Liver (tissue), 9 donors: ENCODE results near the gene MARCHF3. TPM values are rescaled to one million over a fixed set of nuclear protein-coding genes. Genes with fewer than 3 reads are reported as not detected.

Experiments used
- DNase-seq: peaks from one replicate; pipeline ENCODE4 v3.0.0-alpha.2; 2017; ENCODE audit warnings: low spot score
- H3K27ac ChIP-seq, 2 donors: one replicate each; pipeline ENCODE4 v1.7.0; 2013; ENCODE audit warnings: inconsistent platforms in 2 of 2, low read length in 2 of 2, control low read depth in 1 of 2, low read depth in 1 of 2, mild to moderate bottlenecking in 1 of 2
- H3K27me3 ChIP-seq, 4 donors: one replicate each; pipeline versions ENCODE4 v1.6.1 to v1.7.0; 2013; ENCODE audit warnings: low read length in 3 of 4, inconsistent platforms in 1 of 4, mild to moderate bottlenecking in 1 of 4, moderate library complexity in 1 of 4; ENCODE audit not compliant: control insufficient read depth in 4 of 4, insufficient read depth in 4 of 4
- H3K36me3 ChIP-seq, 4 donors: one replicate each; pipeline versions ENCODE4 v1.6.1 to v1.7.0; 2013; ENCODE audit warnings: low read length in 3 of 4, mild to moderate bottlenecking in 3 of 4, low read depth in 1 of 4, moderate library complexity in 1 of 4; ENCODE audit not compliant: control insufficient read depth in 4 of 4, insufficient read depth in 3 of 4
- H3K4me1 ChIP-seq, 4 donors: one replicate each; pipeline versions ENCODE4 v1.6.1 to v1.7.0; 2013; ENCODE audit warnings: low read length in 3 of 4, mild to moderate bottlenecking in 3 of 4, moderate library complexity in 1 of 4; ENCODE audit not compliant: control insufficient read depth in 4 of 4, insufficient read depth in 4 of 4
- H3K4me3 ChIP-seq, 3 donors: one replicate each; pipeline versions ENCODE4 v1.6.1 to v1.7.0; 2013; ENCODE audit warnings: low read length in 3 of 3, control low read depth in 1 of 3, low read depth in 1 of 3, mild to moderate bottlenecking in 1 of 3
- H3K9ac ChIP-seq, 2 donors: one replicate each; pipeline ENCODE4 v1.7.0; 2013; ENCODE audit warnings: low read length in 2 of 2, mild to moderate bottlenecking in 2 of 2, moderate library complexity in 2 of 2, control low read depth in 1 of 2, low read depth in 1 of 2
- H3K9me3 ChIP-seq, 4 donors: one replicate each; pipeline versions ENCODE4 v1.6.1 to v1.7.0; 2013; ENCODE audit warnings: low read length in 3 of 4; ENCODE audit not compliant: control insufficient read depth in 4 of 4
- ATF3 ChIP-seq: IDR thresholded peaks from 2 replicates; pipeline ENCODE4 v1.6.1; 2016; ENCODE audit warnings: antibody characterized with exemption
- CTCF ChIP-seq: fragments of 150-350 bp; IDR thresholded peaks from 2 replicates; pipeline ENCODE4 v1.5.1; 2017; ENCODE audit warnings: improper control_type of control experiment, low read depth, low read length; ENCODE audit not compliant: missing input control
- EGR1 ChIP-seq, 2 donors: IDR thresholded peaks; 2 replicates each; pipeline ENCODE4 v1.6.1; 2016 to 2018; ENCODE audit warnings: antibody characterized with exemption in 2 of 2, low read depth in 2 of 2
- FOXA1 ChIP-seq: IDR thresholded peaks from 2 replicates; pipeline ENCODE4 v1.6.1; 2016; ENCODE audit warnings: antibody characterized with exemption
- GABPA ChIP-seq, 2 donors: IDR thresholded peaks in 1 of 2; conservative IDR thresholded peaks in 1 of 2; 2 replicates each; pipeline ENCODE4 v1.6.1; 2016; ENCODE audit warnings: antibody characterized with exemption in 2 of 2, mild to moderate bottlenecking in 1 of 2, moderate library complexity in 1 of 2
- HNF4A ChIP-seq, 2 donors: conservative IDR thresholded peaks; 2 replicates each; pipeline ENCODE4 v1.6.1; 2016; ENCODE audit warnings: antibody characterized with exemption in 2 of 2, mild to moderate bottlenecking in 2 of 2
- HNF4G ChIP-seq: IDR thresholded peaks from 2 replicates; pipeline ENCODE4 v1.6.1; 2016; ENCODE audit warnings: antibody characterized with exemption
- JUND ChIP-seq, 2 donors: IDR thresholded peaks; 2 replicates each; pipeline ENCODE4 v1.6.1; 2016; ENCODE audit warnings: antibody characterized with exemption in 2 of 2
- MAX ChIP-seq: IDR thresholded peaks from 2 replicates; pipeline ENCODE4 v1.6.1; 2016; ENCODE audit warnings: antibody characterized with exemption
- NR2F2 ChIP-seq: IDR thresholded peaks from 2 replicates; pipeline ENCODE4 v1.6.1; 2016; ENCODE audit warnings: antibody characterized with exemption
- RAD21 ChIP-seq, 2 donors: IDR thresholded peaks; 2 replicates each; pipeline ENCODE4 v1.6.1; 2016; ENCODE audit warnings: antibody characterized with exemption in 2 of 2, mild to moderate bottlenecking in 2 of 2
- REST ChIP-seq: IDR thresholded peaks from 2 replicates; pipeline ENCODE4 v1.6.1; 2016; ENCODE audit warnings: antibody characterized with exemption, mild to moderate bottlenecking
- RXRA ChIP-seq, 2 donors: IDR thresholded peaks; 2 replicates each; pipeline ENCODE4 v1.6.1; 2017 to 2018; ENCODE audit warnings: antibody characterized with exemption in 2 of 2, mild to moderate bottlenecking in 1 of 2
- SP1 ChIP-seq: IDR thresholded peaks from 2 replicates; pipeline ENCODE4 v1.6.1; 2018; ENCODE audit warnings: antibody characterized with exemption, mild to moderate bottlenecking
- TAF1 ChIP-seq: conservative IDR thresholded peaks from 2 replicates; pipeline ENCODE4 v1.6.1; 2016; ENCODE audit warnings: antibody characterized with exemption, mild to moderate bottlenecking
- YY1 ChIP-seq: IDR thresholded peaks from 2 replicates; pipeline ENCODE4 v1.6.1; 2016; ENCODE audit warnings: antibody characterized with exemption, mild to moderate bottlenecking
- ZBTB33 ChIP-seq: IDR thresholded peaks from 2 replicates; pipeline ENCODE4 v1.6.1; 2016; ENCODE audit warnings: antibody characterized with exemption
- WGBS: extraction: QIAGEN DNeasy Blood & Tissue Kit; methylation state at CpG from one replicate; pipeline ENCODE4 v1.1.7; 2013; 5-methylcytosine and 5-hydroxymethylcytosine counted together
- polyA plus RNA-seq, 2 donors: library from polyadenylated mRNA; stranded (reverse) in 1 of 2; unstranded in 1 of 2; fragments of 200-250 nt in 1 of 2; fragments of >200 nt in 1 of 2; fragmentation: Nextera tagmentation in 1 of 2; extraction: Ambion mirVana in 1 of 2; gene quantifications; one replicate each; pipeline versions ENCODE4 v1.2.1 to v1.2.3, GENCODE V29; 2013 to 2015
- total RNA-seq, 2 donors: library from RNA; depleted of rRNA; stranded (reverse); fragments of >200 nt; gene quantifications; one replicate each; pipeline ENCODE4 v1.2.3, GENCODE V29; 2014
- donor health status: healthy.
- donor health status: healthy.
- donor health status: healthy.
- donor health status: healthy.
- donor health status: healthy.

Gene MARCHF3
- total and polyA plus RNA-seq, 4 donors: 0.93 to 51.0 (median 1.4) TPM

GRCh38 chr5:126936775-126937418 lies 93.5 kb downstream of the MARCHF3 start:
- Histone ChIP-seq H3K27me3 (no peaks in the 10 kb centered on the region), H3K9me3 (no peaks in the 10 kb centered on the region), H3K36me3 (no peaks in the 10 kb centered on the region), H3K9ac (no peak overlapping the region), H3K27ac (no peak overlapping the region), H3K4me1 (no peaks in the 10 kb centered on the region), H3K4me3 (no peak overlapping the region)
- no peak for DNase-seq
- TF ChIP-seq JUND (IDR thresholded peaks at IDR 0.05) (no peak), ATF3 (no peak), ZBTB33 (no peak), NR2F2 (no peak), GABPA (IDR thresholded peaks at IDR 0.05 in 1 of 2, conservative IDR thresholded peaks at IDR 0.05 in 1 of 2) (no peak), YY1 (no peak), EGR1 (IDR thresholded peaks at IDR 0.05; ENCODE audit: low read depth in 2 of 2) (no peak), RXRA (IDR thresholded peaks at IDR 0.05) (no peak), CTCF (no peak)
- 94% methylated on average over 4 of the region's 4 CpGs for WGBS

GRCh38 chr5:126931963-126932660 lies 98.2 kb downstream of the MARCHF3 start:
- Histone ChIP-seq H3K9me3 (no peaks in the 10 kb centered on the region), H3K4me1 (no peaks in the 10 kb centered on the region), H3K27me3 (no peaks in the 10 kb centered on the region), H3K27ac (no peak overlapping the region), H3K4me3 (no peak overlapping the region), H3K36me3 (no peaks in the 10 kb centered on the region), H3K9ac (no peak overlapping the region)
- WGBS: 91% methylated on average over 3 of the region's 3 CpGs
- no peak for DNase-seq
- no peak for TF ChIP-seq HNF4G
- no peak for TF ChIP-seq EGR1 (IDR thresholded peaks at IDR 0.05; ENCODE audit: low read depth in 2 of 2)
- no peak for TF ChIP-seq MAX
- TF ChIP-seq FOXA1: no peak
- no peak for TF ChIP-seq TAF1
- TF ChIP-seq GABPA (IDR thresholded peaks at IDR 0.05 in 1 of 2, conservative IDR thresholded peaks at IDR 0.05 in 1 of 2): no peak
- TF ChIP-seq RXRA (IDR thresholded peaks at IDR 0.05): no peak
- no peak for TF ChIP-seq ZBTB33
- no peak for TF ChIP-seq CTCF
- no peak for TF ChIP-seq RAD21 (IDR thresholded peaks at IDR 0.05)
- no peak for TF ChIP-seq ATF3
- no peak for TF ChIP-seq REST
- TF ChIP-seq HNF4A (conservative IDR thresholded peaks at IDR 0.05): no peak
- TF ChIP-seq JUND (IDR thresholded peaks at IDR 0.05): no peak
- no peak for TF ChIP-seq SP1
